ENCODE measurements around the gene KIAA0753.
"Not testable (repeated sequence)": the region's sequence is repeated elsewhere in the genome, so short reads cannot be mapped to it uniquely, and the experiment has no call there.

Gene KIAA0753

DNA sequence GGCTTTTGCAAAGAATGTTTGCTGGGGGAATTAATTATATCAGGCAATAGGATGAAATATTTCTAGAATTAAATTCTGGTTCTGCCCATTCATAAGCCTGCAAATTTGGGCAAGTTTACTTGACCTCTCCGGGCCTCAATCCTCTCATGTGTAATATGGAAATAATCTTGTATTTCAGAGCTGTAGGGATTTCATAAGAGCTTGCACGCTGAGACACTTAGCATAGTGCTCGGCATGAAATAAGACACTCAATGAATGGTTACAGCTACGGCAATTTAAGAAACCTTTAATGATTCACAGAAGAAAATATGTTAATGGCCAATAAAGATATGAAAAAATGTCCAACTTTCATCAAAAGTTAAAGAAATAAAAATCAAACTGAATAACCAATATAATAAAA is 43.6 kb downstream of the KIAA0753 start:
- DNase-seq (ENCODE audit: low spot score) = no peak

DNA sequence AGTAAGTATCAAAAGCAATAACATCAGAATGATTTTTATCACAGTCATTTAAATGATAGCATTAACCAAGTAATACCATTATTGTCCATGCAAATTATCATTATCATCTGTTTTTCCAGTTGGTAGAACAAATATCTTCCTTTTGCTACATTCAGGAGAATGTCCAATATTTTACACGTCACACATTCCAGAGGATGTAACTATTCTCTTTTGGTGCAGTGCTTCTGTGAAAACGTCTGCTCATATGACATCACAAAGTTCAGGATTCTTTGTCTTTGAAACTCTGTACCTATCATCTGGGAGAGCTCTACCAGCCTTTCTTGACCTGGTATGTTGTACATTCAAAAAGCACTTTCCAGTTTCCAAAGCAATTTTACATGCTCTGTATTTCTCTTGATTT is 44.0 kb downstream of the KIAA0753 start:
- no peak for DNase-seq (ENCODE audit: low spot score)

DNA sequence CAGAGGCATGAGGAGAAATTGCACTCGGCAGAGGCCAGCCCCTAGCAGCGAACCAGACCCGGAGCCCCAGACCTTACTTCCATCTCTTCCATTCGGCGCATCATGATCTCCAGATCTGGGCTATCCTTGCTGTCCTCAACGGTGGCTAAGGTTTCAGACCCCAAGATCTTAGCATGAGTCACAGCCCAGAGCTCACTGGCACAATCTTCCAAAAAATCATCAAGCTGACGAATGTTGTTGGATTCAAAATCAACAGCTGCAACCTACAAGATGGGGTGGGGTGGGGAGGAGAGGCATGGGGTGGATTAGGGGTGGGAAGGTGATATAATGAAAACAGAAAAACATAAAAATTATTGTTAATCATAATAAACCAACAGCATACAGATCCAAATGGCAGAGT is 44.4 kb downstream of the KIAA0753 start:
- DNase-seq (ENCODE audit: low spot score) = no peak

GRCh38 chr17:6593371-6593770 is 47.1 kb downstream of the KIAA0753 start:
- DNase-seq (ENCODE audit: low spot score) = not testable (repeated sequence)

DNA sequence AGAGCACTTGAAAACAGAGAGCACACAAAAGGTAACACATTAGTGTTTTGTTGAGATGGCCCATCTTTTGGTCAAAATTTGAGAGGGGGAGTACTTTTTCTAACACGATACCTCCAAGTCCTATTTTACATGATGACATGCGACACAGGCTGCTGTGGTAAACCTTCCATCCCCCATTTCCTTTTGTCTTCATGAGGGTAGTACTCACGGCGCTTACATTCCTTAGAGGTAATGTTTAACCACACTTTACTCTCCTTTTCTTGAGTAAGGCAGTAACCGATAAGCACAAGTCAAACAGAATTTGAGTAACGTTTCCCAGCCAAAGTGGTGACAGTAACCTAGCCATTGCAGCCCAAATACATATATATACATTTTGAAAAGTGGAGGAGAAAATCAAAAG is 48.3 kb downstream of the KIAA0753 start:
- DNase-seq (ENCODE audit: low spot score) = no peak

- no peak for DNase-seq (ENCODE audit: low spot score)
Measured at GRCh38 chr17:6591599-6592158, 48.8 kb downstream of the KIAA0753 start.

DNA sequence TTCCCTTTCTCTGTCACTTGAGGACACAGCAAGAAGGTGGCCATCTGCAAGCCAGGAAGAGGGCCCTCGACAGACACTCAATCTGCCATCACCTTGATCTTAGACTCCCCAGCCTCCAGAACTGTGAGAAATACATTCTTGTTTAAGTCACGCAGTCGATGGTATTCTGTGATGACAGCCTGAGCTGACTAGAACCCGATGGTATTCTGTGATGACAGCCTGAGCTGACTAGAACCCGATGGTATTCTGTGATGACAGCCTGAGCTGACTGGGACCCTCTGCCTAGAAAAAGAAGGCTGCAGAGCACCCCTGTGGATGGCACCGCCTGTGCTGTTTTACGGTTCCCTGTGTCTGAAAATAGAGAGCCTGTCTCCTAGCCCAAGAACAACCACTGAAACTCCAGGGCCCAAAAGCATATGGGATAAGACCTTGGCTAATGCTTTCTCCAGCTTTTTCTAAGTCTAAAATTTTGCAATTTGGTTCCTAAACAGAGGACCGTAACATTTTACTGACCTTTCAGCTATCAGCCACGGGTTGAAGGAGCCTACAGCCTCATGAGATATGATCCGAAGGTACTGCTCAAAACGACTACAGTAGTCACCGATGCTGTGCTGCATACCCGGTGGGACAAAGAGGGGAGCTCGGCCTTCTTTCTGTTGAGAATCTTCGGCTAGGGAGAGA is 51.1 kb downstream of the KIAA0753 start:
- no peak for DNase-seq (ENCODE audit: low spot score)

DNA sequence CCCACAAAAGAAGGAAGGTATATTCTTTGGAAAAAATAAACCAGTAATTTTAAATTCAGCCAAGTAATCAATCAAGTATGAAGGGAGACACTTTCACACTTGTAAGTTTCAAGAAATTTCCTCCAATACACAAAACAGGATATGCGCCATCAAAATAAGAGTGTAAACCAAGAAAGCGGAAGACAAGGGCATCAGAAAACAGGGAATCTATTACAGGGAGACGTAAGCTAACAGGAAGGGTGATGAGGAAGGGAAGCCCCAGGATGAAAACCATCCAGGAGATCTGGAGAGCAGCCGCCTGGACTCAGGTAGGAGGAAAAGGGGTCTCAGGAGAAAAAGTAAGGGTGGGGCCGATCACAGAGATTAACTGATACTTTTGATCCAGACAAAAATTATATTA is 52.3 kb downstream of the KIAA0753 start:
- DNase-seq (ENCODE audit: low spot score) = no peak

DNA sequence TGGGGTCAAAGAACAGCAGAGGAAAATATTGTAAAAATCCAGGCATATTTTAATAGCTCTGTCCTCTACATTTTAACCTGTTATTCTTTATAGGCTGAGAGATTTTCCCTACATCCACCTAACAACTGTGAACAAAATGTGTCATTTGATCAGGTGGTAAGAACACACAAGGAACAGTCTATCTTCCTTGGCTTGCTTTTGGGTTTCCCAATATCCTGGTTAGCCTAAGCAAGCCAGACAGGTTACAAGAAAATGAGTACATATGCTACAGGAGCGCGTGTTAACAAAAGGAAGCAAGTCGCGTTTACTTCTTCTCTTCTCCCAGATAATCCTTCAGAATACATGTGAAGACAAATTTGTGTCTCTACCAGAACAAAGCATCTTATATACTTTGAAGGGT is 53.2 kb downstream of the KIAA0753 start:
- no peak for DNase-seq (ENCODE audit: low spot score)

DNA sequence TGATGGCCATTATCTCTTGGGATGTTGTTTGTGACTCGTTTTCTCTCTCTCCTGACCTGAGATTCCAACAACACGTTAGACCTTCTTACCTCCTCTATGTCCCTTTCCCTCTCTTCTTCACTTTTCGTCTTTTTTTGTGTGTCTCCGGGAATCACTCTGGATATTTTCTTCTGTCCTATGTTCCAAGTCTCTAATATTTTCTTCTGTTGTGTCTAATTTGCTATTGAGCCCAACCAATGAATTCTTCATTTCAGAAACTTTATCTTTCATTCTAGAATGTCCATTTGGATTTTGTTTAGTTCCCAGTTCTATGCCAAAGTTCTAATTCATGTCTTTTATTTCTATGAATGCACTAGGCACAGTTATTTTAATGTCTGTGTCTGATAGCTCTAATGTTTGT is 57.1 kb downstream of the KIAA0753 start:
- DNase-seq (ENCODE audit: low spot score) = no peak

- DNase-seq (ENCODE audit: low spot score) = no peak
Measured at GRCh38 chr17:6580625-6581024, 59.9 kb downstream of the KIAA0753 start.

- no peak for DNase-seq (ENCODE audit: low spot score)
Measured at GRCh38 chr17:6578491-6578890, 62.0 kb downstream of the KIAA0753 start.

- DNase-seq (ENCODE audit: low spot score) = no peak
Measured at GRCh38 chr17:6577686-6578263, 62.7 kb downstream of the KIAA0753 start.

GRCh38 chr17:6576038-6576785 is 64.3 kb downstream of the KIAA0753 start:
- DNase-seq (ENCODE audit: low spot score) = no peak

DNA sequence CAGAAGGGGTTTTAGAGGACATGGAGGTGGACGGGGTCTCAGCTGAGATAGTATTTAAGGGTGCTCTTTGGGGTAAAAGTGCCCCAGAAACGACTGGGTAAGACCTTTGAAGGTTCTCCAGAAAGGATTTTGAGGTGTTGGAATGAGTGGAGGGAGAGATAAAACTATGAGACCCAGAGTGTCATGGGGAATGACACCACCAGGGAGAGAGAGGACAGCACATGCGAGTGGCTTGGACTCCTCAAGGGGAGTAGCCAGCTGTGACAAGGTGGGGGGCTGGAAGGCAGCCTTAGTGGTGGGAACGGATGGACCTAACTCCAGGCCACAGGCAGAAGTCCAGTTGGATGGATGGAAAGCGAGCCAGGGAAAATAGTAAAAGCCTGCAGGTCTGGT is 64.9 kb downstream of the KIAA0753 start:
- no peak for DNase-seq (ENCODE audit: low spot score)

GRCh38 chr17:6574687-6575595 is 65.6 kb downstream of the KIAA0753 start:
- peak; percentile 6 for DNase-seq (ENCODE audit: low spot score)

GRCh38 chr17:6573982-6574686 is 66.4 kb downstream of the KIAA0753 start:
- no peak for DNase-seq (ENCODE audit: low spot score)

DNA sequence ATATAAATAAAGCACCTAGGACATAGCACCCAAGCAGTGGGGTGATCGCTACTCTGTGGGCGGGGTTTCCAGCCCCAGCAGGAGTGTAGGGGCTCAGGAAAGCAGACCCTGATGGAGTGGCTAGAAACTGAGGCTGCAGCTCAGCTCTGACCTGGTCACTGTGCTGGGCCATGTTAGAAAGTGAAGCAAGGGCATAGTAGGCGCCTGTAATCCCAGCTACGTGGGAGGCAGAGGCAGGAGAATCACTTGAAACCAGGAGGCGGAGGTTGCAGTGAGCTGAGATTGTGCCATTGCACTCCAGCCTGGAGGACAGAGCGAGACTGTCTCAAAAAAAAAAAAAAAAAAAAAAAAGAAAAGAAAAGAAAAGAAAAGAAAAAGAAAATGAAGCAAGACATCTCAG is 67.0 kb downstream of the KIAA0753 start:
- not testable (repeated sequence) for DNase-seq (ENCODE audit: low spot score)

DNA sequence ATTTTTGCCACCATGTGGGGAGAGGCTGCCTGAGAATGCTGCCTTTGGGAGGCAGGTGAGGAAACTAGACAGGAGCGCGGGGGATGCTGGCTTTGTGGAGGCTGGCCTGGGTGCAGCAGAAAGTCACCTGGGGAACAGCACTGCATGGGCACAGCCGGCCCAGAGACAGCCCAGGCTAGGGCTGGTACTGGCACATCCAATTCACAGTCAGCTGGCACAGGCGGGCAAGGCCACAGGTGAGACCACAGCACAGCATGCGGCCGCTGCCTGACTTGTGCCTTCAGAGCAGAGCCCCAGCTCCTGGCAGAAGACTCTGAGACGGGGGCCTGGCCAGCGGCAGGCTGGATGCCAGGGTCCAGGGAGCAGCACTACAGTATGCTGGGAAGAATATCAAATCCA is 67.5 kb downstream of the KIAA0753 start:
- DNase-seq (ENCODE audit: low spot score) = no peak

GRCh38 chr17:6571452-6571781 is 69.1 kb downstream of the KIAA0753 start:
- no peak for DNase-seq (ENCODE audit: low spot score)

DNA sequence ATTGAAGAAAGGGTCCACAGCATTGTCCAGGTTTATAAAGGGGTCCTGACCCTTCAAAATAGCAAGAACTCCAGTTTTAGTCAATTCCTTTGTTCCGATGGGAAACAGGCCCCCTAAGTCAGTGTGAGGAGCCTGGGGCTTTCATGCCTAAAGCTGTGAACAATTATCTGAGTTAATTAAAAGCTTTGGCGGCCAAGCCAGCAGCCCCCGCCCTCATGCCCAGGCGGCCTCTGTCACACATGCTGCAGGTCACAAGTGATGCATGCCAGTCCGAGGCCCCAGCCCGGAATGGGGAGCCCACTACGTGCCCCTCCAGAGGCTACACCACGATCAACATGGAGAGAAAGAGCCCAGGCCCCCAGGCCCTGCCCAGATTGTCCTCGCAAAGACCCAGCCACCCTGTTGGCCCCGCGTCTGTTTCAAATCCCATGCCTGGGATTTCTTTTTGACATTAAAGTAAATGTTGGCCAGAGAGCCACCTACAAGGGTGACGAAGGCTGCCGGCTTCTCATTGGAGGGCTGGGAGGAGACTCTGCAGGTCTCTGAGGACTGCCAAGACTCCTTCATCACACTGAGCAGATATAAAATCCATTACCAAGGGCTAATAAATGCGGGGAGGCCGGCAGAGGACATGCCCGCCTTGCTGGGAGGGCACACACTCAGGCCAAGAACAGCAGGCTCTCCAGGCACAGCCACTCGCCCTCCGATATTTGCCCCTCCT is 69.6 kb downstream of the KIAA0753 start:
- no peak for DNase-seq (ENCODE audit: low spot score)
